ENCODE results near the gene SERPINH1.
"Not testable (repeated sequence)": the region's sequence is repeated elsewhere in the genome, so short reads cannot be mapped to it uniquely, and the experiment has no call there.

The SERPINH1 gene

DNA sequence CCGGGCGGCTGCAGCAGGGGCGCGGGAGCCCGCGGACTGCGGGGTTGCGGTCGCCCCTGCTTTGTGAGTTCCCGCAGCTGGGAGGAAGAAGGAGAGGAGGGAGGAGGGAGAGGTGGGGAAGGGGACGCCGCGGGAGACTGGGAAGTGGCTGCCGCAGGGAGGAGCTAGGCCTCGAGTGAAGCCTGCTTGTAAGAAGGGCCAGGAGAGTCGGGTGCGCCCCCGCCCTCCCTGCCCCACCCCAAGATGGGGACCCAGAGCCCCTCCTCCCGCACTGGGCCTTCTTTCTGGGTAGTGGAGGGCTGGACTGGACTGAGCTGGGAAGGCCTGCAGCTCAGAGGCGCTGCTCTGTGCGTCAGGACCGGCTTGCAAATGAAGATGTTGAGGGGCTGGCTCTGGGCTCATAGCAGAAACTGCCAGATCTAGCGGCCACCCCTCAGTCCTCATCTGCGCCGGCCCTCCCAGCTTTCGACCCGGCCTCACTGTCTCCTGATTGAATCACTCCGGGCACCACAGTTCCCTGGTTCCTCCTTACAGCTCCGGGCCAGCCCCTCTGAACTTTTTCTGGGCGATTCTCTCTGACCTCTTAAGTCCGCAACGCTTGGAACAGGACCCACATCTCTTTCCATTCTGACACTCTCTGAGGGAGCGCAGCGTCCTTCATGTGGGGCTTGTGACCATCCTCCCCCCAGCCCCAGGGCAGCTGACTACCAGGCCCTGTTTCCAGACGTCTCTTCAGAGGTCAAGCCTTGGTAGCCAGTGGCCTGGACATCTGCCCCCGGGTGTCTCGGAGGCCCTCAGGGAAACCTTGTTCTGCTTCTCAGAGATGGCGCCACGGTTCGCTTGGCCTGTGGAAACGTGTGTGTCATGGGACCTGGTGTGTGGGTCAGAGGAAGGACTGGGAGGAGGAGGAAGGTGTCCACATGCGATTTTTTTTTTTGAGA, 21.9 kb downstream of the SERPINH1 start:
- ChIA-PET CTCF (interaction anchor here (0.5 to 1.0 kb wide), 2 partner anchors 342 to 765 kb away, joined by 3 read pairs; no protein-coding TSS in a partner anchor), POLR2A (ENCODE audit: low non-redundant PET) (interaction anchor here (0.7 kb wide), 1 partner anchor 82 kb away, joined by 4 read pairs; no protein-coding TSS in a partner anchor)
- no peak for DNase-seq (ENCODE audit: low spot score)
- TF ChIP-seq CTCF (conservative IDR thresholded peaks at IDR 0.05; ENCODE audit: low read depth) = no peak
- H3K27ac ChIP-seq = peak overlapping the region; percentile 75

GRCh38 chr11:75584659-75585292, 22.7 kb downstream of the SERPINH1 start:
- POLR2A ChIA-PET (ENCODE audit: low non-redundant PET) = interaction anchor here (0.7 kb wide), 1 partner anchor 81 kb away, joined by 4 read pairs; no protein-coding TSS in a partner anchor
- CTCF ChIA-PET = interaction anchor here (1.0 kb wide), 1 partner anchor 764 kb away, joined by 3 read pairs; no protein-coding TSS in a partner anchor
- not testable (repeated sequence) for DNase-seq (ENCODE audit: low spot score)
- peak overlapping the region; percentile 75 for H3K27ac ChIP-seq

GRCh38 chr11:75585293-75585670, 23.2 kb downstream of the SERPINH1 start:
- no peak for DNase-seq (ENCODE audit: low spot score)
- CTCF ChIA-PET = no interaction called here
- TF ChIP-seq CTCF (conservative IDR thresholded peaks at IDR 0.05; ENCODE audit: low read depth) = no peak
- peak overlapping the region; percentile 75 for H3K27ac ChIP-seq
- POLR2A ChIA-PET (ENCODE audit: low non-redundant PET) = no interaction called here

GRCh38 chr11:75586395-75586794, 24.3 kb downstream of the SERPINH1 start:
- no peak for TF ChIP-seq CTCF (conservative IDR thresholded peaks at IDR 0.05; ENCODE audit: low read depth)
- CTCF ChIA-PET = interaction anchor here (0.5 kb wide), 2 partner anchors 11 to 223 kb away, joined by 3 read pairs; no protein-coding TSS in a partner anchor
- POLR2A ChIA-PET (ENCODE audit: low non-redundant PET) = no interaction called here
- DNase-seq (ENCODE audit: low spot score) = no peak
- H3K27ac ChIP-seq = no peak overlapping the region

DNA sequence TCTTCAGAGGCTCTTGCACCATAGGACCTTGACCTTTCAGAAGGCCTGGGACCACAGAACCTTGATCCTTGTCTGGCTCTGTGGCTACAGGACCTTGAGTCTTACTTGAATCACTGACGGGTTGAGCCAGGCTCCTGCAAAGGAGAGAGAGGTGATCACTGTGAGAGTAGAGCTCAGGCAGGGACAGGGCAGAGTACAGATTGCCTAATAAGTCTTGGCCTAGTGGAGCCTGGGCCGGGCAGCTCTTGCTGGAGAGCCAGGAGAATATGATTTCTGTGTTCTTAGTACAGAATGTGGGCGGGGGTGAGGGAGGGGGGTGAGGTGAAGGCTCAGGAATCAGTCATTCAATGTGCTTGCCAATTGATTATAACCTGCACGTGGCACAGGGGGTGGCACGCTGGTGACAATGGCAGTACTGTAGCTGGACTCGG, 26.0 kb downstream of the SERPINH1 start:
- POLR2A ChIA-PET (ENCODE audit: low non-redundant PET) = no interaction called here
- TF ChIP-seq CTCF (conservative IDR thresholded peaks at IDR 0.05; ENCODE audit: low read depth) = no peak
- DNase-seq (ENCODE audit: low spot score) = no peak
- CTCF ChIA-PET = no interaction called here
- H3K27ac ChIP-seq = no peak overlapping the region

DNA sequence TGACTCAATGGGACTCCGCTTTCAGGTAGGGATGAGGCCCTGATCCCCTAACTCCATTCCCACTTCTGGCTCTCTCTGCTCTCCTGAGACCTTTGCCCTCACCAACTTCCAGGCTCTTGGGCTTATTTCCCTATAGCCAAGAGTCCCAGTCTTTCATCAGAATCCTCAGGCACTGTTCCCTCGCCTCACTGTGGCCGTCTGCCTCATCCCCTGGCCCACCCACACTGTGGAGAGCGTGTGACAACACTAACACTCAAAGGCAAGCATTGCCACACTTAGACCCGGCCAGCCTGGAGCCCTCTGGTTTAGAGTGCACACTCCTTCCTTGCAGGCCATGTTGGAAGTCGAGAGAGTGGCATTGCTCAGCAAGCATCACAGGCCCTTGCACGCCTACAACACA, 27.0 kb downstream of the SERPINH1 start:
- ChIA-PET POLR2A (ENCODE audit: low non-redundant PET) (no interaction called here), CTCF (no interaction called here)
- DNase-seq (ENCODE audit: low spot score) = no peak
- no peak for TF ChIP-seq CTCF (conservative IDR thresholded peaks at IDR 0.05; ENCODE audit: low read depth)
- no peak overlapping the region for H3K27ac ChIP-seq
